IMR-90 (cell line): ENCODE results near the gene HEBP1. TPM values are rescaled to one million over a fixed set of nuclear protein-coding genes. Genes with fewer than 3 reads are reported as not detected.

Experiments used
- ATAC-seq: fragments of 200-7000 bp; cut with Tn5 transposase; 2 replicates; pipeline ENCODE4 v1.9.1; 2020; ENCODE audit warnings: low read depth, mild to moderate bottlenecking, moderate library complexity
- BruUV-seq: library from RNA; stranded (reverse); fragments of 400-500 nt; replicated peaks from 2 replicates; lab custom pipeline; 2021; lab: Mats Ljungman, UMichigan
- CTCF ChIA-PET: fragments of 300-600 bp; formaldehyde crosslinking; extraction: SDS; loops from one replicate; lab custom pipeline; 2021; ENCODE audit warnings: antibody characterized with exemption; lab: Yijun Ruan, JAX
- POLR2A ChIA-PET: fragments of 300-600 bp; sonication (Branson Sonifier 250); formaldehyde crosslinking; loops from one replicate; lab custom pipeline; 2022; ENCODE audit warnings: antibody characterized with exemption; ENCODE audit not compliant: unreplicated experiment; lab: Charles Lee
- DNase-seq: peaks from one replicate; pipeline ENCODE4 v3.0.0; 2013
- H2AFZ ChIP-seq: replicated peaks from 2 replicates; pipeline ENCODE3; 2013; ENCODE audit warnings: low read length, mild to moderate bottlenecking; ENCODE audit not compliant: poor library complexity
- H2AK5ac ChIP-seq: 2 replicates; pipeline ENCODE4 v1.6.1; 2013; ENCODE audit warnings: low read depth, low read length, inconsistent platforms
- H2AK9ac ChIP-seq: replicated peaks from 2 replicates; pipeline ENCODE3; 2013; ENCODE audit warnings: mild to moderate bottlenecking, low read depth, low read length, moderate library complexity; ENCODE audit not compliant: poor library complexity
- H2BK120ac ChIP-seq: 2 replicates; pipeline ENCODE4 v1.6.1; 2013; ENCODE audit warnings: low read depth, low read length, inconsistent platforms
- H2BK15ac ChIP-seq: 3 replicates; pipeline ENCODE4 v1.6.1; 2013; ENCODE audit warnings: low read depth, low read length, inconsistent platforms
- H2BK20ac ChIP-seq: 2 replicates; pipeline ENCODE4 v1.6.1; 2013; ENCODE audit warnings: low read depth, mild to moderate bottlenecking, inconsistent platforms, low read length, moderate library complexity
- H2BK5ac ChIP-seq: 2 replicates; pipeline ENCODE4 v1.6.1; 2013; ENCODE audit warnings: mild to moderate bottlenecking, low read depth, low read length, inconsistent platforms; ENCODE audit not compliant: poor library complexity, severe bottlenecking
- H3K14ac ChIP-seq: replicated peaks from 2 replicates; pipeline ENCODE4 v1.6.1; 2013; ENCODE audit warnings: low read depth, low read length, inconsistent platforms
- H3K18ac ChIP-seq: 2 replicates; pipeline ENCODE4 v1.6.1; 2013; ENCODE audit warnings: low read depth, low read length, control low read depth
- H3K23ac ChIP-seq: 2 replicates; pipeline ENCODE4 v1.6.1; 2013; ENCODE audit warnings: low read depth, low read length, inconsistent platforms
- H3K27ac ChIP-seq: 2 replicates; pipeline ENCODE4 v1.5.1; 2013; ENCODE audit warnings: mild to moderate bottlenecking, control low read depth, low read length; ENCODE audit not compliant: insufficient read depth
- H3K27me3 ChIP-seq: 2 replicates; pipeline ENCODE4 v1.6.1; 2013; ENCODE audit warnings: low read length; ENCODE audit not compliant: control insufficient read depth, insufficient read depth
- H3K36me3 ChIP-seq: 2 replicates; pipeline ENCODE4 v1.6.1; 2013; ENCODE audit warnings: low read length, mixed read lengths; ENCODE audit not compliant: control insufficient read depth, insufficient read depth
- H3K4ac ChIP-seq: 2 replicates; pipeline ENCODE4 v1.6.1; 2013; ENCODE audit warnings: low read depth, low read length, inconsistent platforms
- H3K4me1 ChIP-seq: 2 replicates; pipeline ENCODE4 v1.6.1; 2013; ENCODE audit warnings: low read length, mixed read lengths; ENCODE audit not compliant: control insufficient read depth, insufficient read depth
- H3K4me2 ChIP-seq: 2 replicates; pipeline ENCODE4 v1.6.1; 2013; ENCODE audit warnings: low read depth, mild to moderate bottlenecking, control low read depth, low read length, moderate library complexity
- H3K4me3 ChIP-seq: 2 replicates; pipeline ENCODE4 v1.5.1; 2013; ENCODE audit warnings: low read depth, mild to moderate bottlenecking, control low read depth, low read length, moderate library complexity; ENCODE audit not compliant: insufficient read depth
- H3K56ac ChIP-seq: 2 replicates; pipeline ENCODE4 v1.6.1; 2013; ENCODE audit warnings: low read length, inconsistent platforms; ENCODE audit not compliant: insufficient read depth; ENCODE audit errors: extremely low read depth
- H3K79me1 ChIP-seq, 2 experiments: 2 replicates each; pipeline ENCODE4 v1.6.1; 2013; ENCODE audit warnings: low read length in 2 of 2, inconsistent platforms in 1 of 2, low read depth in 1 of 2
- H3K9ac ChIP-seq: 2 replicates; pipeline ENCODE4 v1.6.1; 2013; ENCODE audit warnings: low read depth, low read length, control low read depth
- H3K9me1 ChIP-seq: 2 replicates; pipeline ENCODE4 v1.6.1; 2013; ENCODE audit warnings: low read length, inconsistent platforms; ENCODE audit not compliant: insufficient read depth
- H3K9me3 ChIP-seq: 2 replicates; pipeline ENCODE4 v1.6.1; 2013; ENCODE audit warnings: low read length; ENCODE audit not compliant: control insufficient read depth, insufficient read depth
- H4K20me1 ChIP-seq: 2 replicates; pipeline ENCODE4 v1.6.1; 2013; ENCODE audit warnings: low read length, inconsistent platforms; ENCODE audit not compliant: insufficient read depth
- H4K5ac ChIP-seq: 2 replicates; pipeline ENCODE4 v1.6.1; 2013; ENCODE audit warnings: mild to moderate bottlenecking, low read depth, low read length, control low read depth
- H4K8ac ChIP-seq, 2 experiments: 2 replicates each; pipeline ENCODE4 v1.6.1; 2013; ENCODE audit warnings: low read depth in 2 of 2, low read length in 2 of 2, control low read depth in 1 of 2, inconsistent platforms in 1 of 2
- H4K91ac ChIP-seq: 2 replicates; pipeline ENCODE4 v1.6.1; 2013; ENCODE audit warnings: low read depth, low read length, inconsistent platforms; ENCODE audit not compliant: insufficient read depth
- BHLHE40 ChIP-seq: fragments of 150-350 bp; IDR thresholded peaks from 2 replicates; pipeline ENCODE4 v1.6.1; 2016; ENCODE audit warnings: mild to moderate bottlenecking, low read depth, low read length
- CEBPB ChIP-seq: IDR thresholded peaks from 2 replicates; pipeline ENCODE4 v1.6.1; 2012; ENCODE audit warnings: low read depth, low read length, improper control_type of control experiment
- CHD1 ChIP-seq: IDR thresholded peaks from 2 replicates; pipeline ENCODE4 v1.6.1; 2012; ENCODE audit warnings: low read depth, low read length, improper control_type of control experiment
- CTCF ChIP-seq: conservative IDR thresholded peaks from 2 replicates; pipeline ENCODE4 v1.5.1; 2012; ENCODE audit warnings: mild to moderate bottlenecking, low read depth, low read length, improper control_type of control experiment
- ELK1 ChIP-seq: fragments of 150-350 bp; IDR thresholded peaks from 2 replicates; pipeline ENCODE4 v1.6.1; 2016; ENCODE audit warnings: low read depth, mild to moderate bottlenecking, low read length, moderate library complexity, borderline replicate concordance
- MAFK ChIP-seq: IDR thresholded peaks from 2 replicates; pipeline ENCODE4 v1.6.1; 2012; ENCODE audit warnings: low read depth, low read length, improper control_type of control experiment
- MAZ ChIP-seq: IDR thresholded peaks from 2 replicates; pipeline ENCODE4 v1.6.1; 2012; ENCODE audit warnings: low read depth, mild to moderate bottlenecking, low read length, improper control_type of control experiment, moderate library complexity, borderline replicate concordance
- MXI1 ChIP-seq: IDR thresholded peaks from 2 replicates; pipeline ENCODE4 v1.6.1; 2012; ENCODE audit warnings: low read depth, mild to moderate bottlenecking, low read length, moderate library complexity, borderline replicate concordance
- NFE2L2 ChIP-seq: fragments of 150-350 bp; IDR thresholded peaks from 2 replicates; pipeline ENCODE4 v1.6.1; 2016; ENCODE audit warnings: low read depth, mild to moderate bottlenecking, low read length
- POLR2A ChIP-seq: IDR thresholded peaks from 2 replicates; pipeline ENCODE4 v1.6.1; 2012; ENCODE audit warnings: mild to moderate bottlenecking, low read depth, low read length
- RAD21 ChIP-seq: IDR thresholded peaks from 2 replicates; pipeline ENCODE4 v1.6.1; 2012; ENCODE audit warnings: low read length, improper control_type of control experiment
- RCOR1 ChIP-seq: IDR thresholded peaks from 2 replicates; pipeline ENCODE4 v1.6.1; 2012; ENCODE audit warnings: mild to moderate bottlenecking, low read length, improper control_type of control experiment; ENCODE audit not compliant: insufficient replicate concordance
- RFX5 ChIP-seq: IDR thresholded peaks from 2 replicates; pipeline ENCODE4 v1.8.0; 2012; ENCODE audit warnings: low read depth, mild to moderate bottlenecking, low read length, moderate library complexity
- SMC3 ChIP-seq: fragments of 150-350 bp; IDR thresholded peaks from 2 replicates; pipeline ENCODE4 v1.6.1; 2016; ENCODE audit warnings: low read depth, mild to moderate bottlenecking, antibody characterized with exemption, low read length, moderate library complexity
- USF2 ChIP-seq: fragments of 150-350 bp; IDR thresholded peaks from 2 replicates; pipeline ENCODE4 v1.6.1; 2017; ENCODE audit warnings: mild to moderate bottlenecking, antibody characterized with exemption, low read length, low read depth
- WGBS, 2 experiments: methylation state at CpG; one replicate each; pipeline versions ENCODE4 v1.1.5 to v1.1.7; 2013; ENCODE audit warnings: missing lambda C conversion rate in 2 of 2; ENCODE audit not compliant: insufficient read length in 1 of 2; ENCODE audit errors: extremely low coverage in 2 of 2; 5-methylcytosine and 5-hydroxymethylcytosine counted together
- dilution Hi-C: fragments of 300-500 bp; cut with HindIII; formaldehyde crosslinking; loops from one replicate; pipeline ENCODE4 v1.14.3; 2018; ENCODE audit warnings: low sequenced_read_pairs; ENCODE audit not compliant: unreplicated experiment
- in situ Hi-C: fragments of 300-500 bp; cut with MboI; formaldehyde crosslinking; loops from 3 replicates; pipeline ENCODE4 v1.14.3; 2019; ENCODE audit warnings: low sequenced_read_pairs, inconsistent platforms, mixed read lengths
- intact Hi-C: fragments of 100-400 bp; cut with micrococcal nuclease; formaldehyde crosslinking; loops from 2 replicates; pipeline ENCODE4 v1.10.0; 2022
- polyA plus RNA-seq, 3 experiments: library from polyadenylated mRNA; depleted of rRNA; stranded (reverse); fragments of >200 nt; gene quantifications; 2 replicates each; pipeline ENCODE4 v1.2.3, GENCODE V29; 2012; ENCODE audit warnings: low replicate concordance in 1 of 3
- total RNA-seq: library from RNA; depleted of rRNA; stranded (reverse); fragments of >200 nt; gene quantifications from 2 replicates; pipeline ENCODE4 v1.2.3, GENCODE V29; 2012

Gene HEBP1
- total and polyA plus RNA-seq, 2 of the 4 experiments (the other 2 are of a cell fraction) = 18.8 to 49.2 TPM

- POLR2A ChIA-PET = interaction anchor here (0.6 kb wide), 3 partner anchors 23 to 139 kb away, joined by 3 to 5 read pairs (median 4); no protein-coding TSS in a partner anchor
- peak; percentile 96 for DNase-seq
- no peak for TF ChIP-seq RFX5
- TF ChIP-seq ELK1 = no peak
- 0 out of 2 replicates have a peak, but pooled peaks have one; percentile 4 for TF ChIP-seq SMC3
- peak; percentile 91 for TF ChIP-seq NFE2L2
- TF ChIP-seq CTCF = no peak
- TF ChIP-seq BHLHE40 = peak; percentile 65
- peak; percentile 84 for TF ChIP-seq MXI1
- TF ChIP-seq RCOR1 = no peak
- peak; percentile 71 for TF ChIP-seq MAFK
- TF ChIP-seq MAZ = no peak
- peak; percentile 98 for TF ChIP-seq CEBPB
- TF ChIP-seq POLR2A = no peak
- TF ChIP-seq USF2 = no peak
- peak; percentile 23; the same call in 1 of the 2 replicates for TF ChIP-seq RAD21
- TF ChIP-seq CHD1 = no peak
These were observed 23.7 kb downstream of the HEBP1 start for GRCh38 chr12:12976366-12976765.

More at GRCh38 chr12:12976366-12976765, 23.7 kb downstream of the HEBP1 start:
- Histone ChIP-seq H3K14ac (0 out of 2 replicates have a peak overlapping the region, but pooled peaks have one; percentile 43), H2BK20ac (0 out of 2 replicates have a peak overlapping the region, but pooled peaks have one; percentile 29), H4K5ac (no peak overlapping the region), H3K79me1 (peaks cover 30 to 59% of the 10 kb centered on the region in 2 experiments), H3K27ac (no peak overlapping the region), H3K4me3 (no peak overlapping the region), H4K91ac (no peak overlapping the region), H4K20me1 (peaks cover 9% of the 10 kb centered on the region), H3K36me3 (peaks cover 33% of the 10 kb centered on the region), H4K8ac (no peak overlapping the region), H2BK15ac (no peak overlapping the region), H3K9ac (no peak overlapping the region), H3K23ac (no peak overlapping the region), H3K56ac (no peak overlapping the region), H2AK5ac (no peak overlapping the region), H3K18ac (peak overlapping the region; percentile 10; the same call in 1 of the 2 replicates), H2AFZ (no peak overlapping the region), H3K9me1 (peaks cover 31% of the 10 kb centered on the region), H2BK120ac (no peak overlapping the region; the same call in 1 of the 2 replicates), H2BK5ac (peak overlapping the region; percentile 53), H3K4me2 (no peak overlapping the region), H3K4me1 (peaks cover 29% of the 10 kb centered on the region), H3K4ac (peak overlapping the region; percentile 54; the same call in 1 of the 2 replicates), H2AK9ac (no peak overlapping the region), H3K9me3 (peaks cover 3% of the 10 kb centered on the region; the same call in 1 of the 2 replicates), H3K27me3 (no peaks in the 10 kb centered on the region)
- WGBS, 2 experiments = 0% methylated on average over 1 of the region's 2 CpGs; no CpG with 5 or more reads in 1 of the 2 experiments
- dilution Hi-C loops = no loop called here
- ATAC-seq = peak; percentile 56
- intact Hi-C loops = loop anchor here (5.0 kb wide), 2 partner anchors 34 to 249 kb away; no protein-coding TSS in a partner anchor
- CTCF ChIA-PET = interaction anchor here (0.6 to 1.7 kb wide), 9 partner anchors 9 to 208 kb away, joined by 3 to 6 read pairs (median 4); no protein-coding TSS in a partner anchor
- in situ Hi-C loops = no loop called here
- no TSS peak for BruUV-seq
